Loucy (cell line): ENCODE results near the gene PRPF40B.

ENCODE experiments used
- EZH2phosphoT487 ChIP-seq: fragments of 200-600 bp; IDR thresholded peaks from 2 replicates; pipeline ENCODE4 v1.6.1; 2018; ENCODE audit warnings: antibody characterized with exemption, mild to moderate bottlenecking, moderate library complexity, borderline replicate concordance
- TF ChIP-seq, protein P1 (sequence below): fragments of 200-600 bp; sonication (generic); conservative IDR thresholded peaks from 2 replicates; pipeline ENCODE4 v1.5.1; 2014; ENCODE audit warnings: mild to moderate bottlenecking, antibody characterized with exemption, low read length

DNA sequence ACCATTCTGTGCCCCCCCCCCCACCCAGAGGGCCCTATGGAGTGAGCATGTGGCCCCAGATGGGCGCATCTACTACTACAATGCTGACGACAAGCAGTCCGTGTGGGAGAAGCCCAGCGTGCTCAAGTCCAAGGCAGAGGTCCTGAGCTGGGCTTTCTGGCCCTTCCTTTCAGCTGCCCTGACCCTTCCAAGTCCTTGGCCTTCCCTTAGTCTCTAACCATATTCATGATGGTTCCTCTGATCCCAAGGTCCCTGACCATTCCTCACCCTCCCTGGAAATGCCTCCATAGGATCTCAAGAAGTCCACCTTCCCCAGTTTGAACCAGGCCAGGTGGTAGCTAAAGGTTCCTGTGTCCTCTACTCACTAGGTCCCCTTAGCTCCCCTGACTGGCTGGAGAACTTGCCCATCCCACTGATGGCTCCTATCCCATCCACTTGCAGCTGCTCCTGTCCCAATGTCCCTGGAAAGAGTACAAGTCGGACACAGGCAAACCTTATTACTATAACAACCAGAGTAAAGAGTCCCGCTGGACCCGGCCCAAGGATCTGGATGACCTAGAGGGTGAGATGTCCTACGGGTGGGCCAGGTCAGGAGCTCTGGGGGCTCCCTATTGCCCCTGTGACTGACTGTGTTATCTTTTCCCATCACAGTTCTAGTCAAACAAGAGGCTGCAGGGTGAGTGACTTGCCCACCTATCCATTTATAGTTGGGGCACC lies 9.8 kb downstream of the PRPF40B start:
- TF ChIP-seq, protein P1, sequence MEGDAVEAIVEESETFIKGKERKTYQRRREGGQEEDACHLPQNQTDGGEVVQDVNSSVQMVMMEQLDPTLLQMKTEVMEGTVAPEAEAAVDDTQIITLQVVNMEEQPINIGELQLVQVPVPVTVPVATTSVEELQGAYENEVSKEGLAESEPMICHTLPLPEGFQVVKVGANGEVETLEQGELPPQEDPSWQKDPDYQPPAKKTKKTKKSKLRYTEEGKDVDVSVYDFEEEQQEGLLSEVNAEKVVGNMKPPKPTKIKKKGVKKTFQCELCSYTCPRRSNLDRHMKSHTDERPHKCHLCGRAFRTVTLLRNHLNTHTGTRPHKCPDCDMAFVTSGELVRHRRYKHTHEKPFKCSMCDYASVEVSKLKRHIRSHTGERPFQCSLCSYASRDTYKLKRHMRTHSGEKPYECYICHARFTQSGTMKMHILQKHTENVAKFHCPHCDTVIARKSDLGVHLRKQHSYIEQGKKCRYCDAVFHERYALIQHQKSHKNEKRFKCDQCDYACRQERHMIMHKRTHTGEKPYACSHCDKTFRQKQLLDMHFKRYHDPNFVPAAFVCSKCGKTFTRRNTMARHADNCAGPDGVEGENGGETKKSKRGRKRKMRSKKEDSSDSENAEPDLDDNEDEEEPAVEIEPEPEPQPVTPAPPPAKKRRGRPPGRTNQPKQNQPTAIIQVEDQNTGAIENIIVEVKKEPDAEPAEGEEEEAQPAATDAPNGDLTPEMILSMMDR: no peak
- TF ChIP-seq EZH2phosphoT487: no peak
